HEK293T (cell line): Measurements from ENCODE around the gene TCF20.

ENCODE experiments used
- ARNT ChIP-seq: fragments of 450-650 bp; IDR thresholded peaks from 2 replicates; pipeline ENCODE4 v1.6.1; 2017; ENCODE audit warnings: mild to moderate bottlenecking
- BHLHE40 ChIP-seq: fragments of 450-650 bp; IDR thresholded peaks from 2 replicates; pipeline ENCODE4 v1.6.1; 2016; ENCODE audit warnings: mild to moderate bottlenecking, moderate library complexity, borderline replicate concordance
- CTBP1 ChIP-seq: fragments of 450-650 bp; IDR thresholded peaks from 2 replicates; pipeline ENCODE4 v1.6.1; 2016; ENCODE audit warnings: borderline replicate concordance
- ELF4 ChIP-seq: fragments of 450-650 bp; IDR thresholded peaks from 2 replicates; pipeline ENCODE4 v1.6.1; 2017; ENCODE audit warnings: antibody characterized with exemption
- FOXK2 ChIP-seq: fragments of 450-650 bp; IDR thresholded peaks from 2 replicates; pipeline ENCODE4 v1.6.1; 2016; ENCODE audit warnings: mild to moderate bottlenecking
- FOXM1 ChIP-seq: fragments of 450-650 bp; IDR thresholded peaks from 2 replicates; pipeline ENCODE4 v1.6.1; 2017; ENCODE audit warnings: mild to moderate bottlenecking, borderline replicate concordance
- HDGF ChIP-seq: fragments of 450-650 bp; IDR thresholded peaks from 2 replicates; pipeline ENCODE4 v1.6.1; 2017; ENCODE audit warnings: antibody characterized with exemption, borderline replicate concordance
- NFRKB ChIP-seq: fragments of 450-650 bp; IDR thresholded peaks from 2 replicates; pipeline ENCODE4 v1.6.1; 2016; ENCODE audit warnings: mild to moderate bottlenecking, moderate library complexity
- PKNOX1 ChIP-seq: fragments of 450-650 bp; IDR thresholded peaks from 2 replicates; pipeline ENCODE4 v1.6.1; 2016
- SP1 ChIP-seq: fragments of 450-650 bp; IDR thresholded peaks from 2 replicates; pipeline ENCODE4 v1.6.1; 2017
- SUZ12 ChIP-seq: fragments of 450-650 bp; IDR thresholded peaks from 2 replicates; pipeline ENCODE4 v1.6.1; 2016; ENCODE audit warnings: mild to moderate bottlenecking
- ZNF384 ChIP-seq: fragments of 450-650 bp; IDR thresholded peaks from 2 replicates; pipeline ENCODE4 v1.6.1; 2016

DNA sequence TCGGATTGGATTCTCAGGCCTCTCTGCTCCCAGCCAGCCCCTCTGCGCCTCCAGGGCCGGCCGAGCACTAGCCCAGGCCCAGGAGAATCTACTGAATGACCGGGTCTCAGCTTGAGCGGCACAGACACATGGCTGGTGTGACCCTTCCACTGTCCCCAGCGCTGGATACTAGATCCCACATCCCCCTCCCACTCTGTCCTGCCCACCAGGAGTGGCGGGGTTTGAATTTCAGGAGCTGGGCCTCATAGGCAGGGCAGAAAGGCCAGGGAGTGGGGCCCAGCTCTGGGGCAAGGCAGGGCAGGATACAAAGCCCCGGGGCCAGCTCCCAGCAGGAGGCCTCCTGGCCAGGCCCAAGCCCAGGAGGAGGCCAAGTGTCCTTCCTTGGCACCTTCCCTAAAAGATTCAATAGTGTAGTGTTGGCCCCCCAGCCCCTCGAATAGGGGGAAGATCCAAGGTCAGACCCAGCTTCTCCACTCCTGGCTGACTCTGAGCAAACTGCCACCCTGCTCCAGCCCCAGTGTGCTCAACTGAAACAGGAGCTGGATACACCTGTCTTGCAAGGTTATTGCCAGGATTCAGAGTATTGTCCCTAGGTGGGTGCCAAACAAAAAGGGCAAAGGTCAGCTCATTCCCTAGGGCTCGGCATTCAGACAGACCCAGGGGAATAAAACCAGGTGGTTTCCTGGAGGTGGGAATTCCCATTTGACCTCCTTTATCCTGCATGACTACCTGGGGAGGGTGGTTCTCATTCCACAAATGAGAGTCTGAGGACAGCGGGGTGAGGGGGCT is 22.5 kb upstream of the TCF20 start:
- no peak for TF ChIP-seq SP1
- no peak for TF ChIP-seq HDGF
- no peak for TF ChIP-seq BHLHE40
- TF ChIP-seq FOXM1, result no peak
- no peak for TF ChIP-seq ELF4
- TF ChIP-seq FOXK2, result no peak
- no peak for TF ChIP-seq SUZ12
- TF ChIP-seq CTBP1, result no peak
- no peak for TF ChIP-seq NFRKB
- TF ChIP-seq PKNOX1, result no peak
- no peak for TF ChIP-seq ARNT
- no peak for TF ChIP-seq ZNF384
